HG02763 (cell line): ENCODE measurements around the gene ZBTB1.
"Not testable (repeated sequence)": the region's sequence is repeated elsewhere in the genome, so short reads cannot be mapped to it uniquely, and the experiment has no call there.

Experiments
- ATAC-seq: cut with Tn5 transposase; IDR thresholded peaks from one replicate; pipeline ENCODE4 v1.9.1; 2021; ENCODE audit warnings: mild to moderate bottlenecking, moderate library complexity; ENCODE audit not compliant: unreplicated experiment

The ZBTB1 gene

DNA sequence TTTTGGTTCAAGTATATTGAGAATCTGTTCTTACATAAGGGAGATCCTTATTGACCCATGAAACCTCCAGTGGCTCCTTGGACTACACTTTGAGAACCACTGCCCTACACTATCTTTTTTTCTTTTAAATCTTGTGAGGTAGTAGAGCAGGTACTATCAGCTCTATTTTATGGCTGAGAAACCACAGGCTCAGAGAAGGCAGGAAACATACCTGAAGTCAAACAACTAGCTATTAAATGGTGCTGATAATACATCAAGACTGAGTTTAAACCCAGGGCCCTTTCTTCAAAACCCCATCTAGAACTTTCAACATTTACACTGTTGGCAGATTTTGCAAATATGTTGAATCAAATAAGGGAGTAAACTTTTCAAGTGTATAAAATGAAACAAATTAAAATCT, 7.8 kb upstream of the ZBTB1 start:
- ATAC-seq = no peak

DNA sequence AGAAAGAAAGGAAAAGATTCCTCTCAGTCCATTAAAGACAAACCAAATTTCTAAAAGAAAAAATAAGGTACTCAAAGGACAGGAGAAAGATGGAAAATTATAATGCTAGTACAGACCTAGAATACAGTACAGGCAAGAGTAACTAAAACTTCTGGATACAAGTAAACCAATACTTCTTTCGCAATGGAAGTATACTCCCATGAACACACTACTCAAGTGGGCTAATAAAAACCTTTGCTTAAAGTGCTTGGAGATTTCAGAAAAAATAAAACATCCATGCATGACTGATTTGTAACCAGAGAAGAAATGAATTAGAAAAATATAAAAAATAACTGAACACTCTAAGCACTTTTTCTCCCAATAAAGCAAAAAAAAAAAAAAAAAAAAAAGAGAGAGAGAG, 4.5 kb upstream of the ZBTB1 start:
- ATAC-seq = no peak

DNA sequence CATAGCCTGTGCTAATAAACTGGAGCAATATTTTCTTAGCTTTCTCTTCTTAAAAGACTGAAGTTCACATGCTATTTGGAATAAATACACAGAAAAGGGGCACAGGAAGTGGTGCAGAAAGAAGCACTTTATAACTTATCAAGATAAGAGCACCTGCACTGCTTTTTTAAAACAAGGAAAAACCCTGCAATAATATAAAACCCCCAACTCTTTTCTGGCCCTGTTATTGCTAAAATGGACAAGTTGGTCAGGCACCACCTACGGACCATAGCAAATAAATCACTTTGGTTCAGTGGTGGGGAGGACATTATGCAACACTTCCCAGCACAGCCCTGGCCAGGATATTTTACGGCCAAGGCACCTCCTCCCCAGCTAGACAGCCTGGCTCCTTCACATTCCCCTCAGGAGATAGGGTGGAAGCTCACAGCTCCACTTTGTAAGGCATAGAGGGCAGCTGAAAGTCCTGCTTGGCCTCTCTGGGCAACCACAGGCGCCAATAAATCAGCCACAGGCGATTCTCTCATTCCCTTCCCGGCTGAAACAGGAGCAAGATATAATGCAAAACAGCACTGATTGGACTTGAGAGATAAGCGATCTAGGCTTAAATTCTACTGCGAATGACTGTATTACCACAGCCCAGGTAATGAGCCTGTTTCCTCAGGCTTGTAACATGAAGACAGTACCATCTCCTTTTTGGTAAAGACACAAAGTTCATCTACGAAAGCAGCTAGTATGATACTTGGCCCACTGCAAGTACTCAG, 3.0 kb upstream of the ZBTB1 start:
- ATAC-seq = no peak

DNA sequence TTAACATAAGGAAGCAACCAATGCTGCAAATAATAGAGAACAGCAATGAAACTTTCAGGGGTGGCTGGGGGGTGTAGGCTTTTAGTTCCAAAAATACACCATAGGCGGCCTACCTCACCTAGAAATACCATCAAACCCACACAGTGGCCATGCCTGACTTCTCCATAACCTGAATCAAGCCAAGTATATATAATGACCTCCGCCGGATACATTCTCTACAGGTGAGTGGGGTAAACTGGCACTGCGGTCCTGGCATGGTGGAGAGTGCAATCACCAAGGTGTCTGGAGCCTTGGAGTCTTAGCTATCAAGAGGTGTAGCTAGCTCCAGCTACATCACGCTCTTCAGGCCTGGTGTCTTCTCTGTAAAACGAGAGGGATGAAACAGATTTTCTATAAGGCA, 2.1 kb upstream of the ZBTB1 start:
- no peak for ATAC-seq

DNA sequence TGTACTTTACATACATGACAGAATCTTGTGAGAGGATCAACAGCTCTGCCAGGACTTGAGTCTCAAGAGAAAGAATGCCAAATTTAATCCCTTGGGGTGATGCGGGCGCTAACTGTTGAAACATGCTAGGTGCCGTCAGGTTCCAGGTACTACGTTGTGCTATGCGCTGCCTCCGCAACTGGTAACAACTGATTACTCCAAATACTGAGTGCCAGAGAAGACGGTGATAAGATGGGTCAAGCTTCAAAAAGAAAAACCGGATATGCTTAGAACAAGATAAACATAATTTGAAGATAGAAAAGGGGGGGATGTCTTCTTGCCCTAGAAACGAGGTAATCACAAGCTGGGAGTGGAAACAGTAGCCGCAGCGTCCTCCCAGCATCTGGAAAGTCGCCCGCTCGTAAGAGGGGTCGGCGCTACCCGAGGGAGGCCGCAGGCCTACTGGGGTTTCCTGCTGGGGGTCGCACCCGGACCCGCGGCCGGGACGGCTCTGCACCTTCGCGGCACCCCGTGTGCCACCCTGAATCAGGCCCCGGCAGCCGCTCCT, 1.6 kb upstream of the ZBTB1 start:
- ATAC-seq = no peak

DNA sequence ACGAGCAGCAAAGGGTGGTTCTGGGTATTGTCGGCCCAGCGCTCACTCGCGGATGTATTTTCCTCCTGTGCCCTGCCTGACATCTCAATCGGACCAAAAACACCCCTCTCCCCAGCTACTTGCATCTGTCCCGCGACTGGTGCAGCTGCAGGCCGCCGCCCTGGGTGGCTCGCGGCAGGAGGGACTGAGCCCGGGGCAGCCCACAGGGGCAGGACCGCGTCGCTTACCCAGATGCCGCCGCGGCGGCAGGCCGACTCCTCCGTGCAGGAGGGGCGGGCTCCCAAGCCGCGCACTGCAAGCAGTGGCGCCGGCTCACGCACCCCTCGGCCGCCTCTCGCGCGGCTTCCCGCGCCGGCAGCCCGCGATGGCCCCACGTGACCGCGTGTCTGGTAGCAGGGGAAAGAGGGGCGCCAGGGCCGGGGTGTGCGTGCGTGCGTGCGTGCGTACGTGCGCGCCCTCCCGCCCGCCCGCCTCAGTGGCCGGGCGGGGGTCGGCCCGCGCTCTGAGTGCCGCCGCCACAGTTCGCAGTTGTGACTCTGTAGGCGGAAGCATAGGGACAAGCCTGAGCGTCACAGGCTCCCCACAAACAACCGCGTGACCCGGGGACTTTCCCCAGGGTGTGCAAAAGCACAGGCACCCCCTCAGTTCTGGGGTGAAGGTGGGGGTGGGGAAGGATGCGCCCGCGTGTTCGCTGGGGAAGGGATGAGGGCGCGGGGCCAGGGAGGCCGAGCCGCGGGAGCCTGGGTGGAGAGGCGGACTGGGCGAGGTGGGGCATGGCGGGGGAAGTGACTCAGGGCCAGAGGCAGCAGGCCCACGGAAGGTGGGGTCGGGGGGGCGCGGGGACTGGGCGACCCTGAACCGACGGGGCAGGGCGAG, 898 bp upstream of the ZBTB1 start, which contains the start of gene ZBTB25:
Gene ZBTB25 (minus strand): TSS at position 405 of the 876 bp plus-strand sequence. CDS start 13,305 bp downstream, outside the sequence.
- ATAC-seq = peak; percentile 60

DNA sequence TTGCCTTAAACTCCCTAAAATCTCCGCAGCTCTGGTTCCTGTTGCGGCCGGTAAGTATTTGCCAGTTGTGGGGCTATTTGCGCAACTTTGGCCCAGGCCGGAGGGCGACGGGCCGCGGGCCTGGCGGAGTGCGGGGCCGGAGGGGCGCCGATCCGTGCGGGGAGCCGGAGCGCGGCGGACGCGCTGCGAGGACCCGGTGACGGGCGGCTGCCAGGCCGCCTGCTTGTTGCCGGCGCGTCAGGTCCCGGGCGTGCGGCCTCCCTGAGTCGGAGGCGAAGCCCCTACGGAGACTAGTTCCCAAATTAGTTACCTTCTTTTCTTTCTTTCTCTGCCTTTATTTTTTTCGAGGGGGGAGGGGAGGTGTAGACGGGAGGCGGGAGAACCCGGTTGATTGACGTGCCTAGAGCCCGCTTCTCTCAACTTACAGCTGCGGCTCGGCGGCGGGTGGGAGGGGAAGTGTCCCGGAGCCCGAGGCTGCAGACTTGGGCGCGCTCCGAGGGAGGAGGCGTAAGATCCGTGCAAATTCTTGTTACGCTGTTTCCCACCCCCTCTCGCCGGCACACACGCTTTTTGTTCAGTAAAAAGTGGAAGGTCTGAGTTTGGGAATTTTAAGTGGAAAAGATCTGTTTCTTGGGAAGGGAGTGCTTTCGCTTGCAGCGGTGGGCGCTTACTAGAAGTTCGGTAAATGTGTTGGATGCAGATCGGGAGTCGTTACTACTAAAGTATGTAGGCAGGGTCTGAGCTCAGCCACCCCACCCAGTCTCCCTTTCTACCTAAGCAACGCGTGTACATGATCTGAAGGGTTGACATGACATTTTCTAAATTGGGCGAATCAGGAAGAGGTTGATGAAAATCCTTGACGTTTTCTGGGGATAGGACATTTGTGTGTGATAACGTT, 576 bp downstream of the ZBTB1 start:
- peak; percentile 31 for ATAC-seq

DNA sequence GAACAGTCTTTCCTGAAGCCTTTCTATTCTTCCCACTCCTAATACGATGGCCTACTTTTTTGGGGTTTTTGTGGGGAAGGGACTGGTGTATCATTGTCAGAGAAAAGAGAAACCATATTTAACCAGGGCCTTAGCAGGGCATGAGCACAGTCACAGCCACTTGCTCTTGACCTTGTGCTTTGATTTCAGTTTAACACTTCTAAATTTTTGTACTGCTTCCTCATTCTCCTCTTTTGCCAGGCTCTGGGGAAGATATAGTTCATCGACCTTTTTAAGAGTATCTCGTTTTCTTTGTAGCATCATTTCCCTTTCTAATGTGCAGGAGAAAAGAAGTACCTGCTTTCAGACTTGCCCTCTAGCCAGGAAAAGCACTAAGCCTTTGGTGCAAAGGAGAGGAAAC, 2.2 kb downstream of the ZBTB1 start:
- no peak for ATAC-seq

DNA sequence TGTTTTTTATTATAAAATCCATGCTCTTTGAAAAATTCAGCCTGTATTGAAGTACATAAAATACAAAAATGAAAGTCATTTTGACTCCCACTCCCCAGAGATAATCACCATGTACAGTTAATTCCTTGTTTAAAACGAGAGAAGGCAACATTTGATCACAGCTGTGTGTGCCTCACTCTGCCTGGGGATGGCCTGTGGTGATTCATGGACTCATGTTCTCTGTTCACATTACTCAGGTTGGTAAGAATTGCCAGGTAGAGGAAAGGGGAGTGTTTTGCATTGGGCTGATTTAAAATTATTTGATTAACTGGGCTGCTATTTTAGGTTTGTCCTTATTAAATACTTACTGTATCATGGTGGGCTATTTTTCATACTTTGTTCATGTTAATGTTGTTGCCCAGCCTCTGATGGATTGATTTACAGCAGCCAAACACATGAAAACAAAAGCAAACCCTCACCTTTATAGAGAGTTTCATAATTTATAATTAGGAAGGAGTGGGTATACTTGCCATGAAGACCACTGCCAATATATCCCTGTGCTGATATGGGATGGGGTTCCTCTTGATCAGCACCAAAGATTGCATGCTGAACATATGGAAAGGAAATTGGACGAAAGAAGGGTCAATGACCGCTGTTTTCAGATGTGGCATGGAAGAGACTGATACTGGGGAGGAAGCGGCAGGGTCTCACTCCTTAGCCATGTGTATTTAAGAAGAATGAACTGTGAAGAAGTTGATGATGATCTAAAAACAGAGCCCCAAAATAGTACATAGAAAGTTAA, 3.0 kb downstream of the ZBTB1 start:
- ATAC-seq = no peak

DNA sequence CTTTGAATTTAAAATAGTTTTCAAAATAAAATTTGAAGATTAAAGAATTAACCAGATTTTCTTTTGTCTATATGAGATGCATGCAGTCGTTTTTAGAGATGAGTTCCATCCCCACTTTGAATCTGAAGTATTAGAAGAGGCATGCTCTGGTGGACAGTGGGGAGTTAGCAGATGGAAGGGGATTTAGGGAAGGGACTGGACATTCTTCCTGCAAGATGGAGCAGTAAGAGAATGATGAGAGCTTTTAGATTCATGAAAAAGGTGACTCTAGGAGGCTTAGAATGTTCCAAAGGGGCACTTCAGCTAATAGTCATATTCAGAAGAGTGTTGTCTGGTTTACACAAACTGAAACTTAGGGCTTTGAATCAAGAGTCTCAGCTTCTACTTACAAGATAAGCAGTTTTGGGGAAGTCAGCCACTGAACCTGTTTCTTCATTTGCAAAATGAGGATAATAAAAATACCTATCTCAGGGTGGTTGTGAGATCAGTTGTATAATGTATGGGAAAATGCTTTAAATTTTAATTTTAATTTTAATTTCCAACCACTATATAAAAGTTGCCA, 3.7 kb downstream of the ZBTB1 start:
- no peak for ATAC-seq

DNA sequence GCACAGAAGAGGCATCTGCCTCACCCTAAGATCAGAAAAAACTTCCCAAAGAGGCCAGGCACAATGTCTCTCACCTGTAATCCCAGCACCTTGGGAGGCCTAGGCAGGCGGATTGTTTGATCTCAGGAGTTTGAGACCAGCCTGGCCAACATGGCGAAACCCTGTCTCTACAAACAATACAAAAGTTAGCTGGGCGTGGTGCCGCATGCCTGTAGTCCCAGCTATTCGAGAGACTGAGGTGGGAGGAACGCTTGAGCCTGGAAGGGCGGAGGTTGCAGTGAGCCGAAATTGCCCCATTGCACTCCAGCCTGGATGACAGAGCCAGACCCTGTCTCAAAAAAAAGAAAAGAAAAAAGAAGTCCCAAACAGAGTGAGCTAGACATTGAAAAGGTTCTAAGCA, 4.5 kb downstream of the ZBTB1 start:
- no peak for ATAC-seq

DNA sequence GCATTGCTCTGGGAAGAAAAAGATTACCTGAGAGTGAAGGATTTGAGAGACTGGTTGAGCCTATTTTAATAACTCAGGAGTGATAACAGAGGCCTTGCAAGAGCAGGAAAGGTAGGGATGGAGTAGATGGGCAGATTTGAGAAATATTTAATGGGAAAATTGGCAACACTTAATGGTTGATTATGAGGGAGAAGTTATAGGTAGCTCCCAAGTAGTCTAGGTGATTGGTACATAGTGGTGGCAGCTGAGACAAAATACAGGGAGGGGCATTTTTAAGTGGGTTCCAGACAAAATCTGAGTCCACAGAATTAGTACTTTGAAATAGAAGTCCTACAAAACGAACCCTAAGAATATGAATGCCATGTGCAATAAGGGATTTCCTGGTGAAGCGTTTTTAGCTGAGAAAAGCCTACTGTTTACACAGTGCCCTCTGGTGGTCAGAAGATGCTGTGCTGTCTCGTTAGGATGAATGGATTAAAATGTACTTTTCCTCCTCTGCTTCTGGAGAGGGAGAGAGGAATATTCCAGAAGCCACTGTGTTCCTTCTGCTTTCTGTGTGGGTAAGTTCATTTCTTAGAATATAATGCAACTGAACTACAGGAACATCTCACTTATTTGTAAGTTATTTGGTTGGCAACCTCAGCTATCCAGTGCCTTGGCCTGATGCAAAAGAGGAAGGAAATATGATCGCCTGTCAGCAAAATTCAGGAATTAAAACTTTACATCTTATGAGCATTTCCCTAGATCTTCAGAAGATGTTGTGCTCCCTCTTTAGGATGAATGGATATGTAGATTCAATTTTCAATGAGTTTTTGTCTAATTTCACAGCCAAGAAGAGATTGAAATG, 6.5 kb downstream of the ZBTB1 start:
- ATAC-seq = no peak

DNA sequence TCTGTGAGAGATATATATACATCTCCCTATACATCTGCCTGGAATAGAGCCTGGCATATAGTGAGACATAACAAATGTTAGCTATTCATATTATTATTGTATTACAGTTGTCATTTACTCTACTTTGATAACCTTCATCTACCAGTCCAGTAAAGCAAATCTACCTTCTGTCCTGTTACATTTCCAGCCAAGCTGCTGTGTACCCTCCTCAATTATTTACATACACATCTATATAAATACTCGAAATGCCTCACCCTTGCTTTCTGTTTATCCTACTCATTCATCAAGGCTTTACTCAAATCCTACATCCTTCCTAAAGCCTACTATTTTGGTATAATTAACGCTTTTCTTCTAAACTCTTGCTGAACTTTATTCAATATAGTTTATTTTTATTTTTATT, 8.7 kb downstream of the ZBTB1 start:
- no peak for ATAC-seq

DNA sequence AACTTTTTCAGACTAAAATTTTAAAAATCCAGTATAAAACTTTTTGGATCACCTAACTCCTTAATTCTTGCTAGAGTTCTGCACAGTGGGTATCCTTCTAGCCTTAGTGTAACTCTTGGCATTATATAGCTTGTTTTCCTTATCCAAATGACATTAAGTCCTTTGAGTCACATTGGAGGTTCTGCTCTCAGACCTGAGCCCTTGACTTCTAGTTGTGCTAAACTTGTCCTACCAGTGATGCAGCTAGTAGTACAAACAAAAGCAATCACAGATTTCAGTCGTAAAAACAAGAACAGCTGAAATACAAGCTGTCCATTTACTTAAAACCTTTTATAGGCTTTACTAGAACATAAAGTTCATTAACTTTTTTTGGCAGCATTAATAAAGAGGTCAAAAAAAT, 10.5 kb downstream of the ZBTB1 start:
- no peak for ATAC-seq

DNA sequence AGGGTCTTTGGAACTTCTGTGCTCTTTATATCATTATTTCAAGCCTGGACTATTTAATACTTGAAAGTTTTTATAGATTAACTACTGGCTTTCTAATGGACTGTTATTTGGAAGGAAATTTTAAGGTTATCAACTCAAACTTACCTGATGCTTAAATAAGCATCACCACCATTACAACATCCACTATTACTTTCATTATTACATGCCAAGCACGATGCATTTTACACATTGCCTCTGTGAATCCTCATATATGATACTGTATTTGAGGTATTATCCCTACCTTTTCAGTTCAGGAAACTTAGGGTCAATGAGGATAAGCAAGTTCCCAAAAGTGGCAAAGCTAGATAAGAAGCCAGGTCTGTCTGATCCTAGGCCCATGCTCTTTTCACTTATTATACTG, 12.4 kb downstream of the ZBTB1 start:
- no peak for ATAC-seq

DNA sequence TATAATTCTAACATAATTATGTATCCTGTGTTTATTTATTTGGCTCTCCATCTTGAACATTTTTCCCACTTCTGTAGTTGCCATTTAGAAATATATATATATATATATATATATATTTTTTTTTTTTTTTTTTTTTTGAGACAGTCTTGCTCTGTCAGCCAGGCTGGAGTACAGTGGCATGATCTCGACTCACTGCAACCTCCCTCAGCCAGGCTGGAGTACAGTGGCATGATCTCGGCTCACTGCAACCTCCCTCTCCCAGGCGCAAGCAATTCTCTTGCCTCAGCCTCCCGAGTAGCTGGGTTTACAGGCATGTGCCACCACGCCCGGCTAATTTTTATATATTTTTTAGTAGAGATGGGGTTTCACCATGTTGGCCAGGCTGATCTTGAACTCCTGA, 13.1 kb downstream of the ZBTB1 start:
- not testable (repeated sequence) for ATAC-seq

DNA sequence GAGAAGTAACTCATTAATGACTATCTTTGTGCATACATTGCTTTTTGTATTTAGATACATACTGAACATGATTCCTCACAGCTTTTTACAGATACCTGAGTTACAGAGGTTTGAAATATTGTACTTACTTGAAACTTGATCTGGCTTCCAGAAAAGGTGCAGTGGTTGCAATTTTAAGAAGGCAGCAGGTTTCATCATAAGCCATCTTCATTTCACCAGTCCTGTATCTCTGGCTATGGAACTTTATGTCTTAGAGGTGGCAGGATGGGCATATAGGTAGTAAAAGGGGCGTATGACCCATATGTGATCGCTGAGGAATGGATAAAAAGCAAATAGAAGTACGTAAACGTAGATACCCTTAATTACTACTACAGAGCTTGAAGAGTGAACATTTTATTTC, 13.7 kb downstream of the ZBTB1 start:
- no peak for ATAC-seq

DNA sequence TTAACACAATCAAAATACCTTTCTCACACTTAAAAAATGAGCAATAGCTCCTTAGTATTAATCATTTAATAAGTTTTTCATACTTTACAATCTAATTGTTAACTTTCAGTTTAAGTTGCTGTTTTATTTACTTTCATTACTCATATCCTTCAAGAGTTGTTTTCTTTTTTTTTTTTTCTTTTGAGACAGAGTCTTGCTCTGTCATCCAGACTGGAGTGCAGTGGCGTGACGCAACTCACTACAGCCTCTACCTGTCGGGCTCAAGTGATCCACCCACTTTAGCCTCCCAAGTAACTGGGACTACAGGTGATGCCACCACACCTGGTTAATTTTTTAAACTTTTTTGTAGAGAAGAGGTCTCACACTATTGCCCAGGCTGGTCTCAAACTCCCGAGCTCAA, 16.1 kb downstream of the ZBTB1 start:
- no peak for ATAC-seq
